Breast epithelium (tissue), 4 donors: ENCODE measurements around the gene ATG16L2. TPM values are rescaled to one million over a fixed set of nuclear protein-coding genes. Genes with fewer than 3 reads are reported as not detected.

ENCODE experiments used
- DNase-seq, 2 donors: peaks; one replicate each; pipeline ENCODE4 v3.0.0-alpha.2; 2019; ENCODE audit warnings: low spot score in 2 of 2
- H3K27ac ChIP-seq, 2 donors: fragments of 200-600 bp; sonication (generic) in 1 of 2; one replicate each; pipeline ENCODE4 v1.5.1; 2016 to 2019; ENCODE audit warnings: mild to moderate bottlenecking in 1 of 2
- H3K27me3 ChIP-seq, 2 donors: fragments of 200-600 bp; sonication (generic) in 1 of 2; one replicate each; pipeline versions ENCODE4 v1.5.1 to v1.6.0; 2017 to 2019; ENCODE audit warnings: control low read depth in 1 of 2, mild to moderate bottlenecking in 1 of 2
- H3K36me3 ChIP-seq: fragments of 200-600 bp; one replicate; pipeline ENCODE4 v1.5.1; 2019
- H3K4me1 ChIP-seq, 2 donors: fragments of 200-600 bp; sonication (generic); one replicate each; pipeline ENCODE4 v1.5.1; 2016 to 2019; ENCODE audit warnings: control low read depth in 1 of 2
- H3K4me3 ChIP-seq, 3 donors: fragments of 200-600 bp; sonication (generic); 1 replicate in 2 of 3; 2 replicates in 1 of 3; pipeline ENCODE4 v1.5.1; 2016 to 2019; ENCODE audit warnings: mild to moderate bottlenecking in 3 of 3, moderate library complexity in 2 of 3
- H3K9me3 ChIP-seq, 2 donors: fragments of 200-600 bp; sonication (generic) in 1 of 2; one replicate each; pipeline ENCODE4 v1.5.1; 2016 to 2019; ENCODE audit warnings: control low read depth in 1 of 2
- CTCF ChIP-seq, 3 donors: fragments of 450-650 bp; IDR thresholded peaks; one replicate each; pipeline ENCODE4 v1.5.1; 2016 to 2017; ENCODE audit warnings: antibody characterized with exemption in 3 of 3, mild to moderate bottlenecking in 3 of 3, moderate library complexity in 3 of 3
- POLR2A ChIP-seq: fragments of 450-650 bp; IDR thresholded peaks from one replicate; pipeline ENCODE4 v1.6.1; 2016; ENCODE audit warnings: antibody characterized with exemption, mild to moderate bottlenecking, moderate library complexity
- POLR2AphosphoS5 ChIP-seq, 3 donors: sonication (generic); formaldehyde crosslinking; IDR thresholded peaks; one replicate each; pipeline ENCODE4 v1.6.1; 2017; ENCODE audit warnings: antibody characterized with exemption in 3 of 3
- intact Hi-C: fragments of 100-400 bp; cut with DNase I; formaldehyde crosslinking; loops from one replicate; pipeline ENCODE4 v1.15.1; 2023; ENCODE audit warnings: low total_unique reads
- total RNA-seq, 3 donors: library from RNA; depleted of rRNA; stranded (reverse); fragments of >200 nt; gene quantifications; one replicate each; pipeline ENCODE4 v1.1.0, GENCODE V29; 2016

ATG16L2 gene
- total RNA-seq, 3 donors from 2014 or later = 18.7 to 39.2 (median 28.2) TPM

GRCh38 chr11:72833083-72833733 is 19.0 kb downstream of the ATG16L2 start:
- Histone ChIP-seq H3K4me3 (no peak overlapping the region), H3K27ac (peak overlapping the region in 1 of 2 donors; percentile 75), H3K4me1 (peaks cover 0 to 4% of the 10 kb centered on the region in 2 donors), H3K27me3 (no peaks in the 10 kb centered on the region), H3K9me3 (no peaks in the 10 kb centered on the region), H3K36me3 (no peaks in the 10 kb centered on the region)
- intact Hi-C loops = no loop called here
- TF ChIP-seq CTCF (IDR thresholded peaks at IDR 0.05) = no peak
- TF ChIP-seq POLR2AphosphoS5 (IDR thresholded peaks at IDR 0.05) = no peak
- TF ChIP-seq POLR2A = no peak
- no peak for DNase-seq

GRCh38 chr11:72833811-72834493 is 19.7 kb downstream of the ATG16L2 start:
- peaks cover 0 to 4% of the 10 kb centered on the region in 2 donors for H3K4me1 ChIP-seq
- no peaks in the 10 kb centered on the region for H3K27me3 ChIP-seq
- no peak overlapping the region for H3K4me3 ChIP-seq
- H3K27ac ChIP-seq = peak overlapping the region in 1 of 2 donors; percentile 81
- no peaks in the 10 kb centered on the region for H3K9me3 ChIP-seq
- no peak for DNase-seq
- intact Hi-C loops = no loop called here
- no peaks in the 10 kb centered on the region for H3K36me3 ChIP-seq
- TF ChIP-seq CTCF (IDR thresholded peaks at IDR 0.05) (no peak), POLR2AphosphoS5 (IDR thresholded peaks at IDR 0.05) (no peak), POLR2A (no peak)

GRCh38 chr11:72834905-72835304 is 20.7 kb downstream of the ATG16L2 start:
- Histone ChIP-seq H3K27me3 (no peaks in the 10 kb centered on the region), H3K9me3 (no peaks in the 10 kb centered on the region), H3K36me3 (no peaks in the 10 kb centered on the region), H3K27ac (peak overlapping the region in 1 of 2 donors; percentile 81), H3K4me1 (peaks cover 0 to 4% of the 10 kb centered on the region in 2 donors), H3K4me3 (no peak overlapping the region)
- DNase-seq = no peak
- TF ChIP-seq POLR2A (no peak), POLR2AphosphoS5 (IDR thresholded peaks at IDR 0.05) (peak in 1 of 3 donors; percentile 17)
- intact Hi-C loops = no loop called here

GRCh38 chr11:72836111-72836510 is 21.9 kb downstream of the ATG16L2 start:
- H3K4me1 ChIP-seq = peaks cover 0 to 4% of the 10 kb centered on the region in 2 donors
- no peak overlapping the region for H3K4me3 ChIP-seq
- H3K27ac ChIP-seq = peak overlapping the region in 1 of 2 donors; percentile 81
- no peaks in the 10 kb centered on the region for H3K27me3 ChIP-seq
- intact Hi-C loops = no loop called here
- no peaks in the 10 kb centered on the region for H3K36me3 ChIP-seq
- no peaks in the 10 kb centered on the region for H3K9me3 ChIP-seq
- TF ChIP-seq CTCF (IDR thresholded peaks at IDR 0.05) (no peak), POLR2AphosphoS5 (IDR thresholded peaks at IDR 0.05) (peak in 1 of 3 donors; percentile 29), POLR2A (no peak)
- no peak for DNase-seq

GRCh38 chr11:72838691-72839305 is 24.6 kb downstream of the ATG16L2 start:
- Histone ChIP-seq H3K4me3 (no peak overlapping the region), H3K27ac (peak overlapping the region in 1 of 2 donors; percentile 54), H3K27me3 (no peaks in the 10 kb centered on the region), H3K9me3 (no peaks in the 10 kb centered on the region), H3K36me3 (no peaks in the 10 kb centered on the region), H3K4me1 (no peaks in the 10 kb centered on the region)
- intact Hi-C loops = no loop called here
- no peak for DNase-seq
- TF ChIP-seq CTCF (IDR thresholded peaks at IDR 0.05) = no peak
- TF ChIP-seq POLR2AphosphoS5 (IDR thresholded peaks at IDR 0.05) = no peak
- no peak for TF ChIP-seq POLR2A
